ENCODE results near the gene FAAP20.

FAAP20 gene

GRCh38 chr1:2184531-2184930 is 10.0 kb downstream of the FAAP20 start:
- Mint-ChIP-seq H3K36me3 (ENCODE audit: low read depth) (no peaks in the 10 kb centered on the region), H3K27ac (no peak overlapping the region), H3K27me3 (no peaks in the 10 kb centered on the region), H3K4me3 (no peak overlapping the region), H3K9me3 (no peaks in the 10 kb centered on the region), H3K4me1 (ENCODE audit: low read depth) (peaks cover 5% of the 10 kb centered on the region)

DNA sequence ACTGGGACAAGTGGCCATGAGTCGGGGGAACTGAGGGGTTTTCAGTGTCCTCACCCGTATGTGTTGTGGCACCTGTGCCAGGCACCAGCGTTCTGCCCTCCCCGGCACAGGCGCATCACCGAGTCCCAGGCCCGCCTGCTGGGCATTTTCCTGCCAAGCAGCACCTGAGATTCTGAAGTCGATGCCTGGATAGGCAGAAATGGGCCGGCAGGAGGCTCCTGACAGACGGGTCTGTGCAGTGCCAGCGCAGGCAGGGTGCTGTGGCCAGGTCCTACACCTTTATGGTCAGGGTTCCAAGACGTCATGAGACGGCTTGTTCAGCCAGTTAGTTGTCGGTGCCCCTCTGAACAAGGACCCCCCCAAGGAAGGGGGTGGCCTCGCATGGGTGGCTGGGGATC is 10.6 kb downstream of the FAAP20 start:
- Mint-ChIP-seq H3K9me3 (no peaks in the 10 kb centered on the region), H3K27me3 (no peaks in the 10 kb centered on the region), H3K4me1 (ENCODE audit: low read depth) (peaks cover under 1% of the 10 kb centered on the region), H3K27ac (no peak overlapping the region), H3K36me3 (ENCODE audit: low read depth) (no peaks in the 10 kb centered on the region), H3K4me3 (no peak overlapping the region)

DNA sequence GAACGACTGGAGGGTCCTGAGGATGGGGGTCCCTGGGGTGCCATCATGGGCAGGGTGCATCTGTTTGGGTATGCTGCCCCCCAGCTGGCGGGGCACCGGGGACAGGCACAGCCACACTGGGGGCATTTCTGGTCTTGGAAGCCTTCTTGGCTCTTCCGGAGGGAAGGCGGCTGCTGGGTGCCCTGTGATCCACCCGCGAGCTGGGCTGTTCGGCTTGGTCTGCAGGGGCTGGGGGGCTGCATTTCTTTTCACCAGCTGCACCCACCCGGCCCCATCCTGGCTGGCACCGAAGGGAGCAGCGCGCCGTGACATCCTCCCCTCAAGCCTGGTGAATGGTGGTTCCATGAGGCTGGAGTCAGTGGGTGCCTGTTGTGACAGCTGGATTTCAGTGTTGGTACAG is 12.2 kb downstream of the FAAP20 start:
- no peaks in the 10 kb centered on the region for H3K27me3 Mint-ChIP-seq
- H3K36me3 Mint-ChIP-seq (ENCODE audit: low read depth): no peaks in the 10 kb centered on the region
- no peaks in the 10 kb centered on the region for H3K9me3 Mint-ChIP-seq
- no peak overlapping the region for H3K4me3 Mint-ChIP-seq
- H3K27ac Mint-ChIP-seq: peak overlapping the region; percentile 26
- no peaks in the 10 kb centered on the region for H3K4me1 Mint-ChIP-seq (ENCODE audit: low read depth)

DNA sequence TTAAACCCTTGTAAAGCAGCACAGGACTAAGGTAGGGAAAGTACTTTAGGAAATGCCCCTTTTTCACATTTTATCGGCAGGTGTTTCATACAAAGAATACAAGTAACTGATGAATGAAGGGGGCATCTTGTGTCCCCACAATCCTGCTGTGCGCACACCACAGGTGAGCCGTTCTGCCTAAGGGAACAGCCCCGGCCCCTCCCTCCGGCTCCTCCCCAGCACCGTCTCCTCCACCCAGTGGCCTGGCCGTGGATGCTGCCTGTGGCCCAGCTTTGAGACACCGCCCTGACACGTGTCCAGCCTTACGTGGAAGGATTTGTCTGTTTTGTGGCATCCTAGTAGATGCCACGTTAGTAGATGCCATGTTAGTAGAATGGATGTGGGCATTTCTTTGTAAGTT is 12.8 kb downstream of the FAAP20 start:
- Mint-ChIP-seq H3K4me1 (ENCODE audit: low read depth) (no peaks in the 10 kb centered on the region), H3K4me3 (no peak overlapping the region), H3K27ac (no peak overlapping the region), H3K36me3 (ENCODE audit: low read depth) (no peaks in the 10 kb centered on the region), H3K9me3 (no peaks in the 10 kb centered on the region), H3K27me3 (no peaks in the 10 kb centered on the region)

DNA sequence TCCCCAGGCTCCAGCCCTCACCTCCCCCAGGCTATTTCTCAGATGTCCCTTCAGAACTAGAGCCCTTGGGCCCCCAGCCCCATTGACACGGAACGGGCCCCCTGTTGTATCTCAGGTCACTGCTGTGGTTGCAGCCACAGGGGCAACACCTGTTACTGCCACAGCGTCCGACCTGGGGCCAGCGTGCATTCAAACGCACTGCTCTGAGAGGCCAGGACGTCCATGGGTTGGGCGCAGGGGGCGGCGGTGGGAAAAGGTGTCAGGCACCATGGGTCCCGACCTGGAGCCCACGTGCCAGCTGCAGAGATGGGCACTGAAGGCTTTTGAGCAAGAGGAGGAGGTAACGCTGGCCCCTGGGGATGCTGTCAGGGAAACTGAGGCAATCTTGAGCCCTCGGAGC is 13.3 kb downstream of the FAAP20 start:
- H3K4me3 Mint-ChIP-seq: no peak overlapping the region
- no peak overlapping the region for H3K27ac Mint-ChIP-seq
- H3K9me3 Mint-ChIP-seq: no peaks in the 10 kb centered on the region
- no peaks in the 10 kb centered on the region for H3K4me1 Mint-ChIP-seq (ENCODE audit: low read depth)
- H3K27me3 Mint-ChIP-seq: no peaks in the 10 kb centered on the region
- no peaks in the 10 kb centered on the region for H3K36me3 Mint-ChIP-seq (ENCODE audit: low read depth)

- no peaks in the 10 kb centered on the region for H3K27me3 Mint-ChIP-seq
- H3K4me3 Mint-ChIP-seq: no peak overlapping the region
- H3K9me3 Mint-ChIP-seq: no peaks in the 10 kb centered on the region
- no peaks in the 10 kb centered on the region for H3K36me3 Mint-ChIP-seq (ENCODE audit: low read depth)
- no peak overlapping the region for H3K27ac Mint-ChIP-seq
- no peaks in the 10 kb centered on the region for H3K4me1 Mint-ChIP-seq (ENCODE audit: low read depth)
Measured at GRCh38 chr1:2180297-2181245, 14.0 kb downstream of the FAAP20 start.

GRCh38 chr1:2179283-2180013 is 15.1 kb downstream of the FAAP20 start:
- Mint-ChIP-seq H3K9me3 (no peaks in the 10 kb centered on the region), H3K36me3 (ENCODE audit: low read depth) (no peaks in the 10 kb centered on the region), H3K4me3 (no peak overlapping the region), H3K27ac (no peak overlapping the region), H3K27me3 (no peaks in the 10 kb centered on the region), H3K4me1 (ENCODE audit: low read depth) (no peaks in the 10 kb centered on the region)

DNA sequence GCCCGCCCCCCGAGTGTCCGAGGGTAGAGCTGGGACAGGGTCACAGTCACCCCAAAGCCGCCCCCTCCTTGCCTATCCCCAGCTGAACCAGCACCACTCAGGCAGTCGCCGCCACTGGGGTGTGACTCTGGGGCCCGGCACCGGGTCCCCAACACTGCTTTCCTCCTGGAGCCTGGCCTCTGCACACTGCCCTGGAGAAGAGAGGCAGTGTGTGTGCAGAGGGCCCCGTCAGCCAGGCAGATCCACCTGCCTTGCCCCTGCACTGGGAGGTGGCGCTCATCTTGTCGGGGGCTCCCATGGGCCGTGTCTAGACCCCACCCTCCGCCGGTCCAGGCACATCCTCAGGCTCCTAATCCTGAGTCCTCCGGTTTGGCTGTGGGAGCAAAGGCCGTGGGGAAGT is 15.7 kb downstream of the FAAP20 start:
- no peak overlapping the region for H3K4me3 Mint-ChIP-seq
- H3K36me3 Mint-ChIP-seq (ENCODE audit: low read depth): no peaks in the 10 kb centered on the region
- H3K27ac Mint-ChIP-seq: no peak overlapping the region
- no peaks in the 10 kb centered on the region for H3K4me1 Mint-ChIP-seq (ENCODE audit: low read depth)
- H3K9me3 Mint-ChIP-seq: no peaks in the 10 kb centered on the region
- no peaks in the 10 kb centered on the region for H3K27me3 Mint-ChIP-seq

DNA sequence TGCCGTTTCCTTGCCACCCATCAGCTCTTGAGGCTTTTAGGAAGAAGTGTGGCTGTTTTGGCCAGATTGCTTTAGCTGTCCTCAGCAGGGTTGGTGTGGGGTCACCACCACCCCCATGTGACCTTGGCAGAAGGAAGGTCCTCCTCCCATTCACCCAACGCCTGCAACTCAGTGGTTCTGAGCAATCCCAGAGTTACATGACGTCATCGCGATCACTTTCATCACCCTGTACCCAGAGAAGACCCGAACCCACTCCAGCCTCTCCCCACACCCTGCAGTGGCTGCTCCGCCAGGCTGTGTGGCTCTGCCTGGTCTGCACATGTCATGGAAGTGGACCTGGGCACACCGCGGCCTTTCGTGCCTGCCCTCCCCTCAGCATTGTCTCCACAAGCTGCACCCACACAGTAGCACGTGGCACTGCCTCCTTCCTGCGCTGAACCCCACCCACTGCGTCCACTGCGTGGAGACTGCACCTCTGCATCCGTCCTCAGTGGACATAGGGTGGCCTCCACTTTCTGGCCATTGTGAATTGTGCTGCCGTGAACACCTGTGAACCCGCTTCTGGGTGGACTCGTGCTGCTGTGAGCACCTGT is 16.5 kb downstream of the FAAP20 start:
- Mint-ChIP-seq H3K4me1 (ENCODE audit: low read depth) (no peaks in the 10 kb centered on the region), H3K4me3 (no peak overlapping the region), H3K27ac (no peak overlapping the region), H3K36me3 (ENCODE audit: low read depth) (no peaks in the 10 kb centered on the region), H3K9me3 (no peaks in the 10 kb centered on the region), H3K27me3 (no peaks in the 10 kb centered on the region)

DNA sequence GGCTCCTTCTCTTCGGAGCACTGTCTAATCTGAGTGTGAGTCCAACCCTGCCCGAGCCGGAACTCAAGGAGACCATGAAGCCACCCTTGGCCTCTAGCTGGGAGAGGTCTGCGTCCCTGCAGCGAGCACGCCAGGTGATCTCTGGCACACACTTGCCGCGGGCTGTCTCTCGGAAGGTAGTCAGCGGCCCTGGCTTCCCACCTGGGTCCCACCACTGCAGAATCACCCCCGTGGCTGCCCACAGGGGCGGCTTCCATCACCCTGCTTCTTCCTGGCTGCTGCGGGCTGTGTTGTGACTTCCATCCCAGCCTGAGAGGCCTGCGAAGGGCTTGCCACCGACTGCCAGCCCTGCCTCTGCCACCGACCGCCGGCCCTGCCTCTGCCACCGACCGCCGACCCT is 17.0 kb downstream of the FAAP20 start:
- H3K27me3 Mint-ChIP-seq: no peaks in the 10 kb centered on the region
- no peaks in the 10 kb centered on the region for H3K9me3 Mint-ChIP-seq
- H3K36me3 Mint-ChIP-seq (ENCODE audit: low read depth): no peaks in the 10 kb centered on the region
- H3K27ac Mint-ChIP-seq: no peak overlapping the region
- H3K4me1 Mint-ChIP-seq (ENCODE audit: low read depth): no peaks in the 10 kb centered on the region
- H3K4me3 Mint-ChIP-seq: no peak overlapping the region

- no peaks in the 10 kb centered on the region for H3K36me3 Mint-ChIP-seq (ENCODE audit: low read depth)
- H3K27me3 Mint-ChIP-seq: no peaks in the 10 kb centered on the region
- no peaks in the 10 kb centered on the region for H3K9me3 Mint-ChIP-seq
- H3K27ac Mint-ChIP-seq: no peak overlapping the region
- H3K4me3 Mint-ChIP-seq: no peak overlapping the region
- no peaks in the 10 kb centered on the region for H3K4me1 Mint-ChIP-seq (ENCODE audit: low read depth)
Measured at GRCh38 chr1:2176615-2177014, 18.0 kb downstream of the FAAP20 start.

- Mint-ChIP-seq H3K4me1 (ENCODE audit: low read depth) (no peaks in the 10 kb centered on the region), H3K27ac (no peak overlapping the region), H3K4me3 (no peak overlapping the region), H3K9me3 (no peaks in the 10 kb centered on the region), H3K36me3 (ENCODE audit: low read depth) (no peaks in the 10 kb centered on the region), H3K27me3 (no peaks in the 10 kb centered on the region)
Measured at GRCh38 chr1:2175681-2176454, 18.7 kb downstream of the FAAP20 start.

DNA sequence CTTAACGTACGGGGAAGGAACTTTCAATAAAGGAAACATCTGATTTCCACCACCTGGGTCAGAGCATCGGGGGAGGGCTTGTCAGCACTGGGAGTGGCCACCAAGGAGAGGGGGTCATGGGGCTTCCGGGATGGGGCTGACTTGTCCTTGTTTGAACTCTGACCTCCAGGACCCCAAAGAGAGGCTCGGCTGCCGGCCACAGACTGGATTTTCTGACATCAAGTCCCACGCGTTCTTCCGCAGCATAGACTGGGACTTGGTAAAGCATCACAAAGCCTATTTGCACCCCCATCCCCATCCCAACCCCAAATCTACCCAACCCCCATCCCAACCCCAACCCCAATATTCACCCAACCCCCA is 19.5 kb downstream of the FAAP20 start:
- H3K4me3 Mint-ChIP-seq: peak overlapping the region; percentile 43
- H3K27me3 Mint-ChIP-seq: no peaks in the 10 kb centered on the region
- H3K9me3 Mint-ChIP-seq: no peaks in the 10 kb centered on the region
- peak overlapping the region; percentile 40 for H3K27ac Mint-ChIP-seq
- H3K36me3 Mint-ChIP-seq (ENCODE audit: low read depth): no peaks in the 10 kb centered on the region
- no peaks in the 10 kb centered on the region for H3K4me1 Mint-ChIP-seq (ENCODE audit: low read depth)

DNA sequence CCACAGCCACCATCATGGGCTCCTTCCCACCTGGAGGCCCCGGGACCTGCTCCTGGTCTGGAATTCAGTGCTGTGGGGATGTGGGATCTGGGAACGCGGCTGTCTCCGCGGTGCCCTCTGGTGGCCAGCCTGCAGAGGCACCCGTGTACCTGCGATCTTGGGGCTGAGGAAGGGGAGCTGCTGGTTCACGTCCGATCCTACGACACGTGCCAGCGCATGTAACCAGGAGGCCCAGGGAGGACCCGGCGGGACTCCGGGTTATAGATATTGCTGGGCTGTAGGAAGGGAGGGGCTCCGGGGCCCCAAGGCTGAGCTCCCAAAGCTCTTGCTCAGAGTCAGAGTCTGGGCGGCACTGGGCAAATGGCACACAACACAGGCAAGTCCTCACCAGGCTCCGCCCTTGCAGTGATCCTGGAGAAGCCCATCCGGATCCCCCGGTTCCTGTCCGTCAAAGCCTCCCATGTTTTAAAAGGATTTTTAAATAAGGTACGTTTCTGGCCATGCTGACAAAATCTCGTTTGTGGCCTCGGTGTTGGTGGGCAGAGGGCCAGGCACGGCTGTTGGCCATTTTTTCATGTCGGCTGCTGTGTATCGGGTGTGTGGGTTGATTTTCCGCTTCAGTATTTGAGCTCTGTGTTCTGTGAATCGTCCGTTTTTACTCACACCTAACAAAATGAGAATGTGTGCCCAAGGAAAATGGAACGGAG is 20.1 kb downstream of the FAAP20 start:
- no peaks in the 10 kb centered on the region for H3K4me1 Mint-ChIP-seq (ENCODE audit: low read depth)
- H3K4me3 Mint-ChIP-seq: peak overlapping the region; percentile 43
- H3K36me3 Mint-ChIP-seq (ENCODE audit: low read depth): no peaks in the 10 kb centered on the region
- H3K27me3 Mint-ChIP-seq: no peaks in the 10 kb centered on the region
- peak overlapping the region; percentile 40 for H3K27ac Mint-ChIP-seq
- no peaks in the 10 kb centered on the region for H3K9me3 Mint-ChIP-seq
